A172 (cell line): ENCODE results near the gene AMER3. TPM values are rescaled to one million over a fixed set of nuclear protein-coding genes. Genes with fewer than 3 reads are reported as not detected.
A peak's percentile ranks its signal among the peaks of the same experiment; 100 is the strongest.
"Not testable (repeated sequence)": the region's sequence is repeated elsewhere in the genome, so short reads cannot be mapped to it uniquely, and the experiment has no call there.

Experiments used
- DNase-seq: peaks from one replicate; pipeline ENCODE4 v3.0.0-alpha.2; 2015; ENCODE audit warnings: low spot score
- total RNA-seq: library from RNA; depleted of rRNA; stranded (reverse); fragments of >200 nt; shearing (Covaris generic); gene quantifications from 2 replicates; pipeline ENCODE4 v1.2.3, GENCODE V29; 2014; rRNA removed

AMER3 gene
- not detected in 2 replicates for total RNA-seq

- DNase-seq: no peak
Measured at GRCh38 chr2:130755256-130756052, at the start of gene AMER3. TSS of gene AMER3 (plus strand) at chr2:130755540. CDS start at chr2:130762073, 6,533 bp downstream.

GRCh38 chr2:130714795-130715194, 40.5 kb upstream of the AMER3 start:
- DNase-seq: not testable (repeated sequence)

GRCh38 chr2:130720036-130720435, 35.3 kb upstream of the AMER3 start:
- DNase-seq: no peak

- DNase-seq: no peak
Measured at GRCh38 chr2:130720528-130720927, 34.8 kb upstream of the AMER3 start.

- DNase-seq: no peak
Measured at GRCh38 chr2:130724455-130724854, 30.9 kb upstream of the AMER3 start.

DNA sequence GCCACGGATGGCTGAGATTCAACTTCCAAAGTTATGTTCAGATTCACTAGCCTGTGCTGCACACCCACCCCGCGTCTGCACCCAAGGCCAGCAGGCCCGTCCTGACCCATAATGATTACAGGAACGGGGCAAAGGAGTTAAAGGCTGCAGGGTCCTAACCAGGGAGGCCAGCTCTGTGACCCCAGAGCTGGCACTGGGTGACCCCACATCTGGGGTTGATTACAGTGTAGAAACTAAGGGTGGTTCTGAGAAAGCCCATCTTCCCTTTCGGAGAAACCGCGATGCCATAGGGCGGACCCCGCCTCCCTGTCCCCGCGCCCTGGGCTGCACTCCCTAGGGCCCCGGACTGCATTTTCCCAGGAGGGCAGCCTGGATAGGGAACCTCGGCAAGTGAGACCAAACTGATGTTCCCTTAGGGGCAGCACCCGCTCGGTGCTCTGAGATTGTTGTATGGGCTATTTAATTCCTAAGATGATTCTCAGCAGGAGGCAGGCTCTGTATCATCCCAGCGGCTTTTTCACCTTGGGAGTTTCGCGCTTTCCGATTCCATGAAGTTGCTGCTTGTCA, 28.6 kb upstream of the AMER3 start:
- DNase-seq: no peak

- DNase-seq: peak; percentile 30
Measured at GRCh38 chr2:130727286-130727924, 27.9 kb upstream of the AMER3 start.

- no peak for DNase-seq
Measured at GRCh38 chr2:130728007-130728454, 27.3 kb upstream of the AMER3 start.

GRCh38 chr2:130728549-130729316, 26.6 kb upstream of the AMER3 start, which contains the start of gene GPR148:
TSS of gene GPR148 (plus strand) at chr2:130729070. CDS start at chr2:130729152, 82 bp downstream.
- no peak for DNase-seq

GRCh38 chr2:130729322-130730299, 25.7 kb upstream of the AMER3 start:
- no peak for DNase-seq

DNA sequence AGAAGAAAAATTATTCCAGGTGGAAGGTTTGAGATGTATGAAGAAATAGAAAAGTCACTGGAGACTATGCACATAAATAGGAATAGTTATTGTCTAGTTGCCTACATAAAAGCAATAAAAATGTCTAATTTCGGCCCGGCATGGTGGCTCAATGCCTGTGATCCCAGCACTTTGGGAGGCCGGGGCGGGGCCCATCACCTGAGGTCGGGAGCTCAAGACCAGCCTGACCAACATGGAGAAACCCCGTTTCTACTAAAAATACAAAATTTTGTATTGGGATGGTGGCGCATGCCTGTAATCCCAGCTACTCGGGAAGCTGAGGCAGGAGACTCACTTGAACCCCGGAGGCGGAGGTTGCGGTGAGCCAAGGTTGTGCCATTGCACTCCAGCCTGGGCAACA, 23.1 kb upstream of the AMER3 start:
- DNase-seq: not testable (repeated sequence)

- DNase-seq: no peak
Measured at GRCh38 chr2:130735200-130735599, 20.1 kb upstream of the AMER3 start.

- DNase-seq: no peak
Measured at GRCh38 chr2:130736487-130736886, 18.9 kb upstream of the AMER3 start.

- DNase-seq: no peak
Measured at GRCh38 chr2:130737592-130737991, 17.7 kb upstream of the AMER3 start.

DNA sequence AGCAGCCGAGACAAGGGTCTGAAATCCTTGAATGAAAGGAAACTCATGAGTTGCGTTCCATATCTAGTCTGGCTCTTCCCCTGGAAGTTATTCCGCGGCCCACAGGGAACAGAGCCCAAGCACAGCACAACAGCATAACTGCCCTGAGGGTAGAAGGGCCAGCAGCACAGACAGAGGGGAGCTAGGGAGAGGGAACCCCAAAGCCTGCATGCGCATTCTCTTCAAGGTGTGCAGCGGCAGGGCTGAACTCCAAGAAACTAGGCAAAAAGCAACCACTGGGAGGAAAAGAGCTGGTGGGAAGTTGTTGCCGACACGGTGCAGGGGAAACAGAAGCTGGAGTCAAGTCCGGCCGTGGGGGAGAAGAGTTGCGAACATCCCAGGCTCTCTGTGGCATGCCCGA, 14.7 kb upstream of the AMER3 start:
- DNase-seq: no peak

DNA sequence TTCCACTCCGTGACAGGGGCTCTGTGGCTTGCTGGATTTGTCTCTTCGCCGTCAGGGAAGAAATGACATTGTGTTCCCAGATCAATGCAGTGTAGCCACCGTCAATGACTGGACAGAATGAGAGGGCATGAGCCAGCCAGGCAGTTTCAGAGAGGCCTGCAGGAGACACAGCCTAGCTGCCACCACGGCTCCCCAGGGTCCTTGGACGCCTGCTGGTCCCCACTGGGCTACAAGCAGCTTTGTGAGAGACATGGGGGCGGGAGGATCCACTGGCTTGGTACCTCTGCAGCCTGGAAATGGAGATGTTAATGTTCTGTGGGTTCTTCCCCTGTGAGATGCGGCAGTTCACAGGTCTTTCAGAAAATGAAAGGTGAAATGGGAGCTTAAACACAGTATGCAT, 12.1 kb upstream of the AMER3 start:
- DNase-seq: no peak

- no peak for DNase-seq
Measured at GRCh38 chr2:130744287-130745117, 10.8 kb upstream of the AMER3 start.

DNA sequence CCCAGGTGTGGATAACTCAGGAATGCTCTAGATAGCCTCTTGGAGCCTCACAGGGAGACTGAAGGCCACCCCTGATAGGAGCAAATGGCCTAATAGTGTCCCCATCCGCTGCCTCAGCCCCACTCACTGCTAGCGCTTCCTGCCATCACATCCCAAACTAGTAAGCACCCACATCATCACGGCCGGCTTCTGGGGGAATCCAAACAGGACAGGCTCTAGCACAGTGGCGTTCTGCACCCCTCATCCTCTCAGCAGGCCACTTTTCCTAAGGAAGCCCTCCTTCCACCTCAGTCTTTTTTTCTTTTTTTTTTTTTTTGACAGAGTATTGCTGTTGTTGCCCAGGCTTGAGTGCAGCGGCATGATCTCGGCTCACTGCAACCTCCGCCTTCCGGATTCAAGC, 6.3 kb upstream of the AMER3 start:
- DNase-seq: no peak

- no peak for DNase-seq
Measured at GRCh38 chr2:130749641-130750040, 5.7 kb upstream of the AMER3 start.

- DNase-seq: no peak
Measured at GRCh38 chr2:130754811-130755210, 529 bp upstream of the AMER3 start.
